Activated CD4-positive, alpha-beta T cell treated with anti-CD3 and anti-CD28 coated beads, Interleukin-2, Interleukin-4, amounts not matched to agents 100 ng/mL and 50 ng/mL, durations not matched to agents 16 hours and 8 hours (primary cell): ENCODE results near the gene BAIAP2L1.

Experiments
- DNase-seq: peaks from one replicate; pipeline ENCODE4 v3.0.0-alpha.2; 2020; ENCODE audit warnings: low spot score

The BAIAP2L1 gene

DNA sequence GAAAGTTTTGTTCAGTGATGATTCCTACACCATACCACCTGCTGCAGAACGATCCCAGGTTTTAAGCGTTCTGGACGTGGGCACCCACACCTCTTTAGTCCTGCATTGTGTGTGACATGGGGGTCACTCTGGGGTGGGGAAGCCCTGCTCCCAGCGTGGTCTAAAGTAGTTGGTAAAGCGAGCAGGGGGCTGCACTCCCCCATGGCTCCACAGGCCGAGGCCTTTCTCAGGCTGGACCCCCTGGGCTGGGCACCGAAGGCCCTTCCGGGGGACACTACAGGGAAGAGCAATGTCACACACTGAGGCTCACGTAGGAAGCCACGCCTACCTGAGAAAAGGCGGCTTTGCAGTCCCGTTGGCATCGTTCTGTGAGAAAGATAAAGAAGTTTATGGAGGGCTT, 107.1 kb downstream of the BAIAP2L1 start:
- no peak for DNase-seq

DNA sequence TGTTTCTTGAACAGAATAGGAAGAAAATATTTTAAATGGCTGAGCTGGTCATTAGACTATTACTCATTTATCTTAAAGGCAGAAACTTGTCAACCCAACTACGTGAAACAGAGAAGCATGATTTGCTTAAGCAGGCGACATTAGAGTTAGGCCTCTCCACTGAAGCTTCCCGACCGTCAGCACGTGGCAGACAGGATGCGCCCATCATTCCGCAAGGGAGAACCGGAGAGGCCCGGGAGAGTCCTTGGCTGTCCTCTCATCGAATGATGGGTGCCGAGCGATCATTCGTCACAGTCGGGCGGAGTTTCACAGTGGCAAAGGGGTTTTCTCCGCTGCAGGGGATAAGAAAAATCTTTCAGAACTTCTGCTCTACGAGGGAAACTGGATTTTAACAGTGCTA, 107.6 kb downstream of the BAIAP2L1 start:
- DNase-seq = no peak

DNA sequence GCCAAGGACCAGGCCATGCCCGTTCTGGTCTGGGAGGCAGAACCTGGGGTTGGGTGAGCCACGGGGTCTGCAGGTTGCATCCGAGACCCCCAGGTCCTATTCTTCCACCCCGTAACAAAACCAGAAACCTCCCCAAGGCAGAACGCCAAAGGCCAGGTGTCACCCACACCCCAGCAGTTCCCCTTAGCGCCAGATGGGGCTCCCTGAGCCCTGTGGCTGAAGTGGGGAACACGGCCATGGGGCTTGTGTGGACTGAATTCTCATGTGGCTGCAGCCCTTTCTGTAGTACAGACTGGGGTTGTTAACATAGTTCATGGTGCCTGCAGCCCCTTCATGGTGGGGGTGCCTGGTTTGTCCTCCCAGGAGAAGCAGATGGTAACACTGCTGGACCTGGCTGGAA, 109.2 kb downstream of the BAIAP2L1 start:
- no peak for DNase-seq

DNA sequence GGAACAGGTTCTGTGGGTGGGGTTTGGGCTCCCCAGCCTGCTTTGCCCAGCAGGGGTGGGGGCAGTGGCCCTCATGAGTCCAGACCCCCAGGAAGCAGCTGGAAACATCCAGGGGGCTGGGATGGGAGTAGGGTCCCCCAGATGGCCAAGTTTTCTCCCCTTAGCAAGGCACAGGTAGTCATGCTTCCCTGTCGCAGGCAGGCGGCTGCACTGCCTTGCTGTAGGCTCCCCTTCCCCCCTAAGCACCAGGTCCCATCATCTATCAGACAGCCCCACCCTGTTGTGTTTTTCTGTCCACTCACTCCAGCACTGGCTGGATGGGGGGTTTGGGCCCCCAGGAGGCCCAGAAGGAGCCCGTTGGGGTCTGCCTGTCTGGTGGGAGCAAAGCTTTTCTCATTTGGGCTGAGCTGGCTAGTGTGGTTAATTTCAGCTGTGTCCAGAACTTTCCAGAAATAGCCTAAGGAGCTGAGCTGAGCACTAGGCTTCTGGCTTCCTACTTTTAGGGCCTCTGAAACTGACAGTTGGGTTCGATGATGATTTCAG, 111.5 kb downstream of the BAIAP2L1 start:
- DNase-seq = no peak

DNA sequence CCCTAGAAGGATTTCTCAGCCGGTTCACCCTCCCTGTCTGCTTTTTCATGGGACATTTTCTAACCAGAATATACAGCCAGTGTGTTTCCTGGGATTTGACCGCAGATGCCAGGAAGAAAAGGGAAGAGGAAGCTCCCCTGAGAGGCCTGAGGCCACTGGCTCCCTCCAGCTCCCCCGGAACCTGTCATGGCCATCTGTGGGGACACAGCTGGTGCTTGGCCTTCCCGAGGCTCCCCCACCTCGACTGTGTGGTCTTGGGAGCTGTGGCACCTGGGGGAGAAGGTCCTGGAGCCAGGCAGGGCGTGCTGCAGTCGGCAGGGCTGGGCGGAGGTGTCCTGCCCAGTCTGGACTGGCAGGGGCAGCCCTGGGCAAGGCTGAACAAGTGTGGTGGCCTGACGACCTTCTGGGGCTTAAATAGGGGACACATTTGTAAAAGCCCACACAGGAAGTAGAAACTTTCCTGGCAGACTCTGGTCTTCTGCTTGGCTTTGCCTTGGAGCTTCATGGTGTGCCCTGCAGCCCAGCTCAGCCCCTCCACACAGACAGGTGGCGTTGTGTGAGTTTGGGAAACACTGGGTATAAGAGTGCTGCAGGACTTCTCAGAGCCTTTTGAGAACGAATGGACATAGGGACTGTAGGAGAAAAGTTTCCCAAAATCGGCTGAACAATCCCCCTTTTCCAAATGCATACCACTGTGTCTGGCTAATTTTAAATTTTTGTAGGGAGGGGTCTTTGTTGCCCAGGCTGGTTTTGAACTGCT, 112.6 kb downstream of the BAIAP2L1 start:
- no peak for DNase-seq

DNA sequence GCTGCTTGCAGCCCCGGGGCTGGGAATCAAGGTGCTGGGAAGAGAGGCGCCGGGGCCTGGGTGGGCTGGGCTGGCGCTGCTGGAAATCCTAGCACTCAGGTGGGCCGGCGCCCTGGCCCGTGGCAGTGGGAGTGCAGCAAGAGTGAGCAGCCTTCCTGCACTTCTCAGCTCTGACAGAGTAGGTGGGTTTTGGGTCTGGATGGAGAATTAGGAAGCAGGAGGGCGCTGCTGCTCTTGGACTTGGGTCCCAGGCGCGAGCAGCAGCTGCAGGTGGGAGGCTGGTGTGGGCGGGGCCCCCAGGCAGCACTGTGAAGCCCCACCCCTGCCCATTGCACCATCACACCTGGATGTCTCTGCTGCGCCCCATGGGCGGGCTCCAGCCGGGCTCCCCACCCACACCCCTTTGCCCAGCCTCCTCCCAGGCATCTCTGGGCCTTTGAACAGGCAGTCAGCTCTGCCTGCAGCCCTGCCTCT, 113.4 kb downstream of the BAIAP2L1 start:
- DNase-seq = no peak

DNA sequence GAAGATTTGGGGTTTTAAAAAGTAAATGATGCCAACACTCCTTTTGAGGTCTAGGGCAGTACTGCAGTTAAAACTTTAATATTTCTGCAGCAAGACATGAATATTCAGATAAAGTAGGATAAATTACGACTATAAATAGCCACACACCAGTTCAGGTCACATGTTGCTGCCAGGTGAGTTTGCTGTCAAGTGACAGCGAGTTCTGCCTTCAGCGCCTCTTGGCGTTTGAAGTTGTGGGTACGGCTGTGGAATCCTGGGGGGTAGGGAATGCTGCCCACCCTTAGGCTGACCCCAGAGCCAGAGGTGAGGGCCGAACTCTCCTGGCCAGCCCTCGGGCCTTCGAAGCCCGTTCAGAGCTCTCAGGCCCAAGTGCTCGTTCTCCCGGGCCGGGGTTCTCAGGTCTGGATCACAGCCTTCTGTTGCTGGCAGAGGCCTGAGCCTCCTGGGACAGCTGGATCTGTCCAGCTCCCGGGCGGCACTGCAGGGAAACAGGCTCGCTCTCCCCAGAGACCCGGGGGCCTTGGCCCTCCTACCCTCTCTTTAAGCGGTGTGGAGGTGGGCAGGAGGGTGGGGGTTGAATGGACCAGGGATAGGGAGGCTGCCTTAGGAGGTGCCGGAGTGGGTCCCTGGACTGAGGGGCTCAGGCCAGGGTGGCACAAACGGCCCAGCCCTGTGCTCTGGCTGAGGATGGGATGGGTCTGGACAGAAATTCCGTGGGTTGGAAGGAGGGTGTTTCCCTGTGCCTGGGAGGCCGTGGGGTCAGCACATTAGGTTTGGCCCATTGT, 114.0 kb downstream of the BAIAP2L1 start:
- no peak for DNase-seq

DNA sequence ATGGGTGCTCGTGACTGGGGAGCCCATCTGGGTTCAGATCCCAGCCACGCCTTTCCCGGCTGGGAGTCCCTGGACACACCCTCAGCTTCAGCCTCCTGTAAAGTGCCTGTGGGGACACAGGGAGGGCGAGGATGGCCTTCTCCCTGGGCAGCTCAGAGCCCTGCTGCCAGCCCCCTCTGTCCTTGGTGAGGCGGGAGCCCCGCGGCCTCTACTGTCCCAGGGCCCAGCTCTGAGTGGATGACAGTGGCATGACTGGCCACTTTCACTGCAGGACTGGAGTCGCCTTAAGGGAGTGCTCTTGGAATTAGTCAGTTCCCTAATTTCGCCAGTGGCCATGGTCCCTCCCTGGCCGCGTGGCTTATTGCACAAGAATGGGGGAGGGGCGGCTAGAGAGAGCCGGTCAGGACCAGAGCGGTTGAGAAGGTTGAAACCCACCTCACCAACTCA, 114.8 kb downstream of the BAIAP2L1 start:
- no peak for DNase-seq

DNA sequence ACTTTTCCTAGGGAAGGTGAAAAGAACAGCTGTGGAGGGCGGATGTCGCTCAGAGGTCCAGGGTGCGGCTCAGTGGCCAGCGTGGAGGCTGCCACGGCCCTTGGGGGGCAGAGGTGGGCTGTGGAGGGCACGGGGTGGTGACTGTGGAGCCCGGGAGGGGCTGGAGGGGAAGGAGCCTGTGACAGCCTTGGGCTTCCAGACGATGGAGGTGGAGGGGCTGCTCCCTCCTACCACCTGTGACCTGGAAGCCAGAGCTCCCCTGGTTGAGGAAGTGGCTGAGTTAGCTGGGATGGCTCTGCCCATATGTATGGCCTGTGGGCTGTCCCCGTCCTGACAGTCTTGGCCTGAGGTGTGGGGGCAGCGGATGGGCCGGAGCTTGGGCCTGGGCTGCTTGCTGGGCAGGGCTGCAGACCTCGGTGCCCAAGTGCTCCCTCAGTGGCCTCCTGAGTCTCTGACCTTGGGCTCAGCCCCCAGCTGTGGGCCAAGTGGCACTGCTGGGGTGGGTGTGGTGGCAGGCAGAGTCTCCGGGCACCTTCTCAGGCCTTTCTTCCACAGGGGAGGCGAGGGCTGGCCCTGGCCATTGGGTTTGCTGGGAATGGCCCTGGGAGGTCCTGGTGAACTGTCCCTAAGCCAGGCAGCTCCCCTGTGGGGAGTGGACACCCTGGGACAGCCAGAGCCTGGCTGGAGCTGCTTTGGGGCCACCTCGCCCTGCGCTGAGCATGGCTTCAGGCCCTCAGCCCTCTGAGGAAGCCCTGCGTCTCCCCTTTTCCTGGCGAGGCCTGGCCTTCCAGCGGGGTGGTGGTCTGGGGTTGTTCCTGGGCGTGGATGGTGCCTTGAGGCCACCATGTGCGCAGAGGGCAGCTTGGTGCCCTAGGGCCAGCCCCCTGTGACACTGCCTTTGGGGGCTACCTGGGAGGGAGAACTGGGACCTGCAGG, 115.5 kb downstream of the BAIAP2L1 start:
- DNase-seq = no peak

DNA sequence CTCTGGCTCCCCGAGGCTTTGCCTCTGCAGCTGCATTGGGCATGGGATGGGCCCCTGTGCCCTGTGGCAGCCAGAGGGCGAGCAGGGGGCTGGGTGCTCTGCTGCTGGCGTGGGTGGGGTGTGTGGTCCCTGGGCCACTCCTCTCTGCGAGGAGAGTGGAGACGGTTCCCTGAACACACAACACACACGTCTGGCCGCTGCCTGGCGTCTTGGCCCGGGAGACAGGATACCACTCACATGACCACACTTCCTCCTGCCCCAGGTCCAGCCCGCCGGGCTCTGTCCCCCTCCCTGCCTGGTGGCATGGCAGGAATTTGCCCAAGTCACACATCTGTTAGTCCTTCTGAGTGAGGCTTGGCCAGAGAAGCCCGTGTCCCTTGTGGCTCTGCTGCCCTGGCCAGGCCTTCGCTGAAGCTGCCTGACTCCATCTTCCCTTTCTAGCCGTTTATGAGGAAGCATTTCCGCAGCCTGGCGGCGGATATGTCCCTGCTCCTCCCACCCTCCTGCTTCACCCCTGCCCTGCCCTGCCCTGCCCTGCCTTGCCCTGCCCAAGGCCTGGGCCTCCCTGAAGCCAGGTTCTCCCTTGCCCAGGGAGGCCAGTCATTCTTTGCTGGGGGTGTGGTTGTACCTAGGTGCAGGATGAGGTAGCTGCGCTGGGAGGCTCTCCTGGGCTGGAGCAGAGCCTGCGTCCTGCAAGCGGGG, 116.4 kb downstream of the BAIAP2L1 start:
- DNase-seq = no peak

DNA sequence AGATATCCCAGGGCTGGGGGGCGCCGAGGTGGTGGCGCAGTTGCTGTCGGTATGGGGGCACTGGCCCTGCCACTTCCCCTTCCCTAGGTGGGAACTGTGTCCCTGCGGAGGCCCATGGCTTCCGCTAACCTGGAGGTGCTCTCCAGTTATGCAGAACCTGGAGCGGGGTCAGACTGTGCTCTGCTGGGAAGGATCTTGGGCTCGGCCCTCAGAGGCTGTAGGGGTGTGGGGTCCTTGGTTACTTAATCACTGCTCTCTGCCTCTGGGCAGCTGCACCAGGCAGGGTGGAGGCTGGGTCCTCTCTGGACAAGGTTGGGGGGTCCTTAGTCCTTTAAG, 117.0 kb downstream of the BAIAP2L1 start:
- DNase-seq = no peak

DNA sequence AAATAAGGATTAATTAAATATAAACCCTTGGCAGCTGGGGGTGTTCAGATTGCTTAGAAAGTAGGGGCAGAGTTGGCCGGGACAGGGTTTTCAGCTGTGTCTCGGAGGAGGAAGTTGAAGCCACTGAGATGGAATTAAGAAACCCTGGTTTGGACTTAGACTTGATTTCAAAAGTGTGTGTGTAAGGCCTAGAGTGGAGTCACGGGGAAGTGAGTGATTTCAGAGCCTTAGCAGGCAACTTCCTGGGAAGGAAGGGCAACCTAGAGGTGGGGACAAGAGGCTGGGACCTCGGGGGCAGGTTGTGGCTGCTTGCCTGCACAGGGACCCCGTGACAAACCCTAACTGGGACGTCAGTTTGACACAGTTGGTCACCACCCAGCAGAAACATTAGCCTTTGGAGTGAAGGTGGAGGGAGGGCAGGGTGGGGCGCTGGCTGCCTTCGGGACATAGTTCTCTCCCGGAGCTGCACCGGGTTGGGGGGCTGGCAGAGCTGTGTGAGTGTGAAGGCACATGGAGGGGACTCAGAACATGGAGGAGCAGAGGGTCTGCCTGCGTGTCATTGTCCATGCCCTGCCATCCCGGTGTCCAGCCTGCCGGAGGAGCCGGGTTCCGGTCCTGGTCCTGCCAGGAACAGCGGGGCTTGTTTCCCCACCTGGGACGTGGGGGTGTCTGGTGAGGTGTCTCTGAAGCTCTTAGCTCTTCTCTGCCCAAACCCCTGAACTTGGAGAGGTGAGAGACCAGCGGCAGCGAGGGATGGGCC, 117.6 kb downstream of the BAIAP2L1 start:
- no peak for DNase-seq

DNA sequence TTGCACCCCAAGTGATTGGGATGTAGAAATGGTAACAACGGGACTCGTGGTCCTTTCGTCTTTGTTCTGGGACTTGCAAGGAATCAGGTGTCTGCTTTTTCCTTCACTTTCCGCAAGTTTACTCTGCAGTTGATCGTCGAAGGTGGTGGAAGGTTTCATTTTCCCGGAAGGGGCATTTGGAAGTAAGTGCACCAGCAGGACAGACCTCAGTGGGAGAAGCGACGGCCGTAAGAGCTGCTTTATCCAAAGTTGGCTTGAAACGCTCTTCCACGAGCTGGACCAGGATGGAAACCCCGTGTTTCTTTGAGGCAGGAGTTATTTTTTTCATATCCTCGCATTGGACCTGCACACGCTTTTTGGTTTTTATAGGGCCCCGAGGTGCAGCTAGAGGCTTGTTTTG, 118.2 kb downstream of the BAIAP2L1 start:
- no peak for DNase-seq

DNA sequence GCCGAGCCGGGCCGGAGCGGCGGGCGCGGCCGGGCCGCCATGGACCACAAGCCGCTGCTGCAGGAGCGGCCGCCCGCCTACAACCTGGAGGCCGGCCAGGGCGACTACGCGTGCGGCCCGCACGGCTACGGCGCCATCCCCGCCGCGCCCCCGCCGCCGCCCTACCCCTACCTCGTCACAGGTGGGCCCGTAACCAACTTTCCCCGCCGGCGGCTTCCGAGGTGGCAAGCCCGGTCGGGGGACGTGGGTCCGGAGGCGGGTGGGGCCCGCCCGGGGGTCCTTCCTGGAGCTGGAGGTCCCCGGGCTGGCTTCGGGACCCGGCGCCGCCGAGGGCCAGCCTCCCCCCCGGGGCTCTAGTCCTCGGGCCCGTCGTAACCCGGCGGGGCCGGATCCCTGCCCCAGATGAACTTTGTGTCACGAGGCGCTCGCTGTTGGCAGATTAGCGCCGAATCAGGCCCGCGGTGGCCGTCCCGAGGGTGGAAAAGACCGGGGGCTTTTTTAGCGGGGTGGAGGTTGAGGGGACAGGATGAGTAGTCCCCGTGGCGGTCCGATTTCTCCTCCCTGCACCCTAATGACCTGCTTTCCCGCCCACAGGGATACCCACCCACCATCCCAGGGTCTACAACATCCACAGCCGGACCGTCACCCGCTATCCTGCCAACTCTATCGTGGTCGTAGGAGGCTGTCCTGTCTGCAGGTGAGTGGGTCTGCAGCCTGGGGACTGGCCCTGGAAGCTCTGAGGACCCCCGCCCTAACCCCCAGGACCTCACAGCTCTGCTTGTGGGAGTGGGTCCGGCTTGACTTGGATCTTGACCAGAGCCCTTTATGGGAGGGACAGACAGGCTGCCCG, 118.9 kb downstream of the BAIAP2L1 start:
- DNase-seq = no peak

DNA sequence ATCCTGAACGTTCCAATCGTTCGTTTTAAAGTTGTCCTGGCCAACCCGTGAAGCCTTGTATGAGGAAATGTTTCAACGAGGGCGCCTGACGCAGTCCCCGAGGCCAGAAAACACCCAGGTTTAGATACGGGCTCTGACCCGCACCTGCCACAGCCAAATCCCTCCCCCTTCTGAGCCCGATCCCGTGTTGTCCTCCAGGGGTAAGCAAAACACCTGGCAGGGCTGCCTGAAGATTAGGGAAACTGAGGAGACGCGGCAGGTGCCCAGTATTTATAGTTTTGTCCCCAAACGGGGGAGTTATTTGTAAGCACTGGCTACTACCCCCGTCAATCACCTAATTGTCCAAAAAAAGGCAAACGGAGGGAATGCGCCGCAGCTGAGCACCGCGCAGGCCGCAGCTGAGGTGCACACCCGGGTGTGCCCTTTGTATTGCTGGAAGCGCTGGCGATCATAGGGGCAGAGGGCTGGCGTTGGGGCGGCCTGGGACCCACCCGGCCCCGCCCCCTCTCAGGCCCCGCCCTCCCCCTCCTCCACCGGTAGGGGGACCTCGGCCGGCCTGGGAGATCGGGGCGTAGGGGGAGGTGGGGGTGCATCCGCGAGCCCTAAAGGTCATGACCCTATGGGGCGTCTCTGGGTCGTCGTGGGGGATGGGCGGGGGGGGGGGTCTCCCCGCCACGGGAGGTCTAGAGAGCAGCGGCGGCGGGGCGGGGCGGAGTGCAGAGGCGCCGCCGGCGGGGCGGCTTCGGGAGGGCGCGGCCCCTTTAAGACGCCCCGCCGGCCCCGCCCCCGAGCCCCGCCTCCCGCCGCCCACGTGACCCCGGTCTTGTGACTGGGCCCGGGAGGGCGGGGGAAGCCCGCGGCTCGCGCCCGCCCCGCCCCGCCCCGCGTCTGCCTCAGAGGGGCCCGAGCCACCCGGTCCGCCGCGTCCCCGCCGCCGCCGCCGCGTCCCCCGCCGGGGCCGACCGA, 119.8 kb downstream of the BAIAP2L1 start, which contains the start of gene BRI3:
TSS of gene BRI3 (plus strand) at position 896 of the 966 bp plus-strand sequence. CDS start 110 bp downstream, outside the sequence.
- peak; percentile 87 for DNase-seq

DNA sequence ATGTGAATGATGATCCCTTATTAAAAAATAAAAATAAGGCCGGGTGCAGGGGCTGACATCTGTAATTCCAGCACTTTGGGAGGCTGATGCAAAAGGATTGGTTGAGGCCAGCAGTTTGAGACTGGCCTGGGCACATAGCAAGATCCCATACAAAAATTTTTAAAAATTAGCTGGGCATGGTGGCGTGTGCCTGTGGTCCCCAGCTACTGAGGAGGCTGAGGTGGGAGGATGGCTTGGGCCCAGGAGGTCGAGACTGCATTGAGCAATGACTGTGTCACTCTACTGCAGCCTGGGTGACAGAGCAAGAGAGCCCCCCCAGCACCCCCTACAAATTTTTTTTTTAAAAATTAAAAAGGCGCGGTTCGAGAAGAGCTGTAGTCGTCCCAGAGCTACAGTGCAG, 120.6 kb downstream of the BAIAP2L1 start:
- no peak for DNase-seq

DNA sequence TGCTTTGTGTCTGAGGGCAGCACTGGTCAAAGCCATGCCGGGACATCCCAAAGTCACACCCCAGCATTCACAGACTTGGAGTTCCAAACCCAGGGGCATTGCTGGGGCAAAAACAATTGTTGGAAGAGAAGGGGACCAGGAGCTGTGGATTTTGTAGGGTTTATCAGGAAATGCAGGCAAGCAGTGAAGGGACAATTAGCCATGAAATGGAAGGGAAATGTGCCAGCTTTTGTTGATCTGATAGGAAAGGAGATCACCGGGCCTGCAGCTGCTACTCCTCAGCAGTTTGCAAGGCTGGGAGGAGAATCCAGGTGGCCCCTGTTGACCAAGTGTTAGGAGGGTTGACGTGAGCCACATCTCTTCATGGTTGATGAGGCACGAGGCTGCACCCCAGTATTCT, 122.0 kb downstream of the BAIAP2L1 start:
- no peak for DNase-seq

DNA sequence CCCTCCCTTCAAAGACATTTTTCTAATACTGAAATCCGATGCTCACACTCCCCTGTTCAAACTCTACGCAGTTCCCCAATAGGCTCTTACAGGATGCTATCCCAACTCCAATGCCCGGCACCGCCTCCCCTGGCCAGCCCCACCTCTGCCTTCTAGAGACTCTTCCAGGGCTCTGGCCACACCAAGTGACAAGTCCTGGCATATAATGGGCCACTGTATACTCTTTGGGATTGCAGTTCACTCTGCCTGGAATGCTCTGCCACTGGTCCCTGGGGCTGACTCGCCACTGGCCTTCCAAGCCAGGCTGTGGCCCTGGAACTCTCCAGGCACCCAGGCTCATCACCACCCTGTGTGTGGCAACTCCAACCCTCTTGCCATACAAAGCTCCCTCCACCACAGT, 122.5 kb downstream of the BAIAP2L1 start:
- no peak for DNase-seq
